Smooth muscle cell (in vitro differentiated cells): Measurements from ENCODE around the gene IGF1R. TPM values are rescaled to one million over a fixed set of nuclear protein-coding genes. Genes with fewer than 3 reads are reported as not detected.
A peak's percentile ranks its signal among the peaks of the same experiment; 100 is the strongest.

Experiments used
- DNase-seq: peaks from one replicate; lab custom pipeline; 2025; ENCODE audit not compliant: unreplicated experiment; lab: John Stamatoyannopoulos, UW
- H2AFZ ChIP-seq: fragments of 200-600 bp; sonication (generic); 2 replicates; pipeline ENCODE4 v1.6.0; 2016; ENCODE audit warnings: antibody characterized with exemption, low read depth, mild to moderate bottlenecking
- H3F3A ChIP-seq: fragments of 200-600 bp; sonication (generic); 2 replicates; pipeline ENCODE4 v1.6.0; 2017; ENCODE audit warnings: antibody characterized with exemption, low read depth
- H3K27ac ChIP-seq: fragments of 200-600 bp; sonication (generic); 2 replicates; pipeline ENCODE4 v1.5.1; 2016; ENCODE audit warnings: low read depth, mild to moderate bottlenecking
- H3K27me3 ChIP-seq: fragments of 200-600 bp; sonication (generic); 2 replicates; pipeline ENCODE4 v1.6.1; 2016; ENCODE audit warnings: low read depth, mild to moderate bottlenecking
- H3K36me3 ChIP-seq: fragments of 200-600 bp; sonication (generic); 2 replicates; pipeline ENCODE4 v1.5.1; 2016; ENCODE audit warnings: low read depth
- H3K4me1 ChIP-seq: fragments of 200-600 bp; sonication (generic); 2 replicates; pipeline ENCODE4 v1.5.1; 2016; ENCODE audit warnings: low read depth
- H3K4me2 ChIP-seq: fragments of 200-600 bp; sonication (generic); 2 replicates; pipeline ENCODE4 v1.6.0; 2016; ENCODE audit warnings: mild to moderate bottlenecking
- H3K4me3 ChIP-seq: fragments of 200-600 bp; sonication (generic); 2 replicates; pipeline ENCODE4 v1.5.1; 2016; ENCODE audit warnings: mild to moderate bottlenecking
- H3K79me2 ChIP-seq: fragments of 200-600 bp; sonication (generic); 2 replicates; pipeline ENCODE4 v1.6.0; 2016; ENCODE audit warnings: low read depth, mild to moderate bottlenecking
- H3K9ac ChIP-seq: fragments of 200-600 bp; sonication (generic); 2 replicates; pipeline ENCODE4 v1.6.0; 2016; ENCODE audit warnings: low read depth
- H3K9me3 ChIP-seq: fragments of 200-600 bp; sonication (generic); replicated peaks from 2 replicates; pipeline ENCODE4 v1.5.1; 2016; ENCODE audit warnings: low read depth
- H4K20me1 ChIP-seq: fragments of 200-600 bp; sonication (generic); 2 replicates; pipeline ENCODE4 v1.6.0; 2016; ENCODE audit warnings: low read depth
- WGBS: methylation state at CpG from one replicate; pipeline ENCODE4 v1.1.7; 2016; ENCODE audit warnings: low lambda C conversion rate; 5-methylcytosine and 5-hydroxymethylcytosine counted together
- polyA plus RNA-seq: library from polyadenylated mRNA; unstranded; fragments of >200 nt; fragmentation: Nextera tagmentation; extraction: Ambion mirVana; gene quantifications from 2 replicates; pipeline ENCODE4 v1.2.1, GENCODE V29; 2016
- total RNA-seq: library from RNA; depleted of rRNA; stranded (reverse); fragments of >200 nt; gene quantifications from 2 replicates; pipeline ENCODE4 v1.2.3, GENCODE V29; 2014
- TF ChIP-seq, protein P1 (sequence below): fragments of 200-600 bp; sonication (generic); IDR thresholded peaks from 2 replicates; pipeline ENCODE4 v1.5.1; 2017; ENCODE audit warnings: borderline replicate concordance, mild to moderate bottlenecking, antibody characterized with exemption; ENCODE audit not compliant: insufficient read depth, poor library complexity, severe bottlenecking

IGF1R gene
- total and polyA plus RNA-seq, 2 experiments from 2014 or later = 14.0 to 70.2 TPM

DNA sequence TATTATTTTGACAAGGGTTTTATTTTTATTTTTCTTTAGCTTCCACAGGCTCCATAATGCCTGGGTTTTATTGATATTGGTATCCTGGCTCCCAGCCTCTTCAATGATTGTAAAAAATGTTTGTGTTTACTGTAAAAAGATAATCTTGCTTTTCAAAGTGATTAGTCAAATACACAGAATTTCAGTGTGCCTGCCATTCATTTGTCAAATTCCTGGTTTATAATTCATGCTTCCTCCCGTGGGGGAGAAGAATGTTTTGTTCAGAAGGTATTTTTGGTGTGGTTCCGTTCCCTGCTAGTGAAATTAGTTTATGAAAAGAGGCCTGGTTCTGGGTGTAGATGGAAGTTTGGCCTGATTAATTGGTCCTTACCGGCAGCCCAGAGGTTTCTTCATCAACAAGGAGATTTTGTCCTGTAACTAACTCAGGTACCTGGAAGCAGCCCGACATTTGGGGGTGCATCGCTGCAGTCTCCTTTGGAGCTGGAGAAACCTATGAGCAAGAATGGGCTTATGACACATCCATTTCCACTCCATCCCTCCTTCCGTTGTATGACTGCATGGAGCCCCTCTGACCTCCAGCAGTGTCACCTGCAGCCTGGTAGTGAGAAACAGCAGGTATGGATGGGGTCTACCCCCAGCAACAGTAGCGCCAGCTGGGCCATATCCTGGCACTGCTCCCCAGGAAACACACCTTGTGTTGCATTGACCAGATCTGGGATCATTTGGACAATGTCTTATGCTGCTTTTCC is 257.8 kb downstream of the IGF1R start:
- Histone ChIP-seq H3K27me3 (no peaks in the 10 kb centered on the region), H3K4me3 (no peak overlapping the region), H3K4me2 (no peak overlapping the region), H3F3A (peaks cover 25% of the 10 kb centered on the region), H4K20me1 (no peaks in the 10 kb centered on the region), H2AFZ (no peak overlapping the region), H3K4me1 (peaks cover 16% of the 10 kb centered on the region), H3K36me3 (no peaks in the 10 kb centered on the region), H3K9ac (no peak overlapping the region), H3K9me3 (no peaks in the 10 kb centered on the region), H3K79me2 (peaks cover 51% of the 10 kb centered on the region), H3K27ac (peak overlapping the region; percentile 97)
- no peak for DNase-seq
- WGBS = 61% methylated on average over 7 of the region's 7 CpGs
- TF ChIP-seq, protein P1, sequence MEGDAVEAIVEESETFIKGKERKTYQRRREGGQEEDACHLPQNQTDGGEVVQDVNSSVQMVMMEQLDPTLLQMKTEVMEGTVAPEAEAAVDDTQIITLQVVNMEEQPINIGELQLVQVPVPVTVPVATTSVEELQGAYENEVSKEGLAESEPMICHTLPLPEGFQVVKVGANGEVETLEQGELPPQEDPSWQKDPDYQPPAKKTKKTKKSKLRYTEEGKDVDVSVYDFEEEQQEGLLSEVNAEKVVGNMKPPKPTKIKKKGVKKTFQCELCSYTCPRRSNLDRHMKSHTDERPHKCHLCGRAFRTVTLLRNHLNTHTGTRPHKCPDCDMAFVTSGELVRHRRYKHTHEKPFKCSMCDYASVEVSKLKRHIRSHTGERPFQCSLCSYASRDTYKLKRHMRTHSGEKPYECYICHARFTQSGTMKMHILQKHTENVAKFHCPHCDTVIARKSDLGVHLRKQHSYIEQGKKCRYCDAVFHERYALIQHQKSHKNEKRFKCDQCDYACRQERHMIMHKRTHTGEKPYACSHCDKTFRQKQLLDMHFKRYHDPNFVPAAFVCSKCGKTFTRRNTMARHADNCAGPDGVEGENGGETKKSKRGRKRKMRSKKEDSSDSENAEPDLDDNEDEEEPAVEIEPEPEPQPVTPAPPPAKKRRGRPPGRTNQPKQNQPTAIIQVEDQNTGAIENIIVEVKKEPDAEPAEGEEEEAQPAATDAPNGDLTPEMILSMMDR = no peak

DNA sequence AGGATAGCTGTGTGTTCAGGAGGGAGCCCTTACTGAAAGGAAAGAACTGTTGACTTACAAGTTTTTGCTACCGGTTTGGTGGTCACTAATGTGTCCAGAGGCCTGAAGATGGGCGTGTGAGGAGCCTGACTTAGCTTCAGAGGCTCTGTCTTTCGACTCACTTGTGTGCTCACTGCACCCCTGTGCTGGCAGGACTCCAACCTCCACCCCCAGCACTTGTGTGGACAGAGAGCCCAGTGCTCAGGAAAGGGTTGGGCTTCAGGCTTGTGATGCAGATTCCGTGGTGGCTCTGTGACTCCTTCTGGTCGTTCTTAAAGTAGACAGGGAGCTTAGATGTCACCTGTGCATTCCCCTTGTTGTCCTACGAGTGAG is 258.4 kb downstream of the IGF1R start:
- no peaks in the 10 kb centered on the region for H3K9me3 ChIP-seq
- H3K36me3 ChIP-seq = no peaks in the 10 kb centered on the region
- H3K4me2 ChIP-seq = no peak overlapping the region
- H3K4me3 ChIP-seq = no peak overlapping the region
- no peak overlapping the region for H3K9ac ChIP-seq
- no peaks in the 10 kb centered on the region for H3K27me3 ChIP-seq
- H3K79me2 ChIP-seq = peaks cover 47% of the 10 kb centered on the region
- H3K4me1 ChIP-seq = peaks cover 10% of the 10 kb centered on the region
- H3F3A ChIP-seq = peaks cover 21% of the 10 kb centered on the region
- TF ChIP-seq, protein P1 = no peak
- WGBS = 64% methylated on average over 6 of the region's 6 CpGs
- DNase-seq = no peak
- peak overlapping the region; percentile 97 for H3K27ac ChIP-seq
- no peaks in the 10 kb centered on the region for H4K20me1 ChIP-seq
- no peak overlapping the region for H2AFZ ChIP-seq

DNA sequence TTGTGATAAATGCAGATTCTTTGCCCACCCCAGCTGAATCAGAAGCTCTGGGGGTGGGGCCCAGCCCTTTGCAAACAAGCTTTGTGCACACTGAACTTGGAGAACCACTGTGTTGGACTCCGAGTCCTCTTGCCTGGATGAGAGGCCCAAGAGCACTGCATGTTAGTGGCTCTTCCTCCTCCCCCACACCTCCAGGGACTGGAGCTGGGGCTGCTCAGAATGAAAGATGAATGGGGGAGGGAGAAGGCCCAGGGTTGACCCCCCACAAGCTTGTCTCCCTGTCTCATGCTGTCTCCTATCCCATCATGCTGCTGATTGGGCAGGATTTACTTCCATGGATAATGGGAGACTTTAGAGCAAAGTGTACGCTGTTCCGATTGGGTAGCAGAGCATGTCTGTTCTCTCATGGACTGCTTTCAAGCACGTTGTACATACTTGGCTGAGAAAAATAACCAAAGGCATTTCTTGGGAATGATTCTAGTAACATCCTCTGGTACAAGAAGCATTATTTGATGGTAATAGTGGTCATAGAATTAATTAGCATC is 259.7 kb downstream of the IGF1R start:
- no peak overlapping the region for H3K9ac ChIP-seq
- H3F3A ChIP-seq = peaks cover 15% of the 10 kb centered on the region
- peaks cover 34% of the 10 kb centered on the region for H3K79me2 ChIP-seq
- no peak for DNase-seq
- no peak overlapping the region for H3K4me2 ChIP-seq
- H3K36me3 ChIP-seq = peaks cover 4% of the 10 kb centered on the region
- H3K4me1 ChIP-seq = peaks cover 7% of the 10 kb centered on the region
- no peaks in the 10 kb centered on the region for H4K20me1 ChIP-seq
- no peaks in the 10 kb centered on the region for H3K9me3 ChIP-seq
- TF ChIP-seq, protein P1 = no peak
- no peak overlapping the region for H2AFZ ChIP-seq
- WGBS = 95% methylated on average over 4 of the region's 4 CpGs
- H3K4me3 ChIP-seq = no peak overlapping the region
- no peaks in the 10 kb centered on the region for H3K27me3 ChIP-seq
- H3K27ac ChIP-seq = no peak overlapping the region
